ENCODE data around the gene ARHGEF11.

The ARHGEF11 gene

GRCh38 chr1:156894711-156895454 is 150.7 kb downstream of the ARHGEF11 start:
- DNase-seq (ENCODE audit: low read depth), result no peak

GRCh38 chr1:156894001-156894400 is 151.5 kb downstream of the ARHGEF11 start:
- DNase-seq (ENCODE audit: low read depth), result no peak

GRCh38 chr1:156893048-156893953 is 152.2 kb downstream of the ARHGEF11 start, which contains the start of gene PEAR1:
Gene PEAR1 (plus strand): TSS chr1:156893718. CDS start chr1:156903927, 10,209 bp downstream.
- DNase-seq (ENCODE audit: low read depth), result no peak

GRCh38 chr1:156892190-156893047 is 153.1 kb downstream of the ARHGEF11 start:
- DNase-seq (ENCODE audit: low read depth), result peak; percentile 70

- DNase-seq (ENCODE audit: low read depth), result peak; percentile 22
Measured at GRCh38 chr1:156889802-156890580, 155.6 kb downstream of the ARHGEF11 start.

GRCh38 chr1:156887734-156888133 is 157.8 kb downstream of the ARHGEF11 start:
- no peak for DNase-seq (ENCODE audit: low read depth)

GRCh38 chr1:156887317-156887716 is 158.2 kb downstream of the ARHGEF11 start:
- DNase-seq (ENCODE audit: low read depth), result no peak

GRCh38 chr1:156886583-156887281 is 158.8 kb downstream of the ARHGEF11 start:
- no peak for DNase-seq (ENCODE audit: low read depth)

- no peak for DNase-seq (ENCODE audit: low read depth)
Measured at GRCh38 chr1:156885880-156886355, 159.6 kb downstream of the ARHGEF11 start.

GRCh38 chr1:156885314-156885713 is 160.2 kb downstream of the ARHGEF11 start:
- DNase-seq (ENCODE audit: low read depth), result no peak
